Retinal pigment epithelial cell (primary cell): ENCODE measurements around the gene MRPL55.
A peak's percentile ranks its signal among the peaks of the same experiment; 100 is the strongest.

Source experiments
- DNase-seq: peaks from one replicate; pipeline ENCODE4 v3.0.0-alpha.2; 2010; ENCODE audit warnings: low read depth
- H3K4me3 ChIP-seq: 2 replicates; pipeline ENCODE4 v1.5.1; 2011; ENCODE audit warnings: mild to moderate bottlenecking, low read length, control low read depth, moderate library complexity
- CTCF ChIP-seq: conservative IDR thresholded peaks from 2 replicates; pipeline ENCODE4 v1.5.1; 2011; ENCODE audit warnings: low read depth, low read length, control low read depth, inconsistent platforms

MRPL55 gene

GRCh38 chr1:228076796-228077430 is 32.2 kb downstream of the MRPL55 start:
- no peak overlapping the region for H3K4me3 ChIP-seq
- TF ChIP-seq CTCF, result no peak
- no peak for DNase-seq

DNA sequence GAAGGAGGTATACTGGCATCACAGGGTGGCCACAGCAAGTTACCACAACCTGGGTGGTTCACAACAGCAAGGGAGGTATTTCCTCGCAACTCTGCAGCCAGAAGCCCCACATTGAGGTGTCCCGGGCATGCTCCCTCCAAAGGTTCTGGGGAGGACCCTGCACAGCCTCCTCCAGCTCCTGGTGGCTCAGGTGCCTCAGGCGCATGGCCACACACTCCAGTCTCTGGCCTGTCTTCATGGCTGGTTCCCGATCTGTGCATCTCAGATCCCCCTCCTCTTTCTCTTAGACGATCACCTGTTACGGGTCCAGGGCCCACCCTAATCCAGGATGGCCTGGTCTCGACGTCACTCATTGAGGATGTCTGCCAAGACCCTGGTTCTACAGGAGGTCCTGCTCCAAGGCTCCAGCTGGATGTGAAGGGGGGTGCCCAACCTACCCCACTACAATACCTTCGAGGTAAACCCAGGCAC is 33.3 kb downstream of the MRPL55 start:
- H3K4me3 ChIP-seq, result no peak overlapping the region
- no peak for TF ChIP-seq CTCF
- DNase-seq, result no peak

GRCh38 chr1:228074954-228075730 is 34.0 kb downstream of the MRPL55 start:
- no peak for TF ChIP-seq CTCF
- DNase-seq, result no peak

DNA sequence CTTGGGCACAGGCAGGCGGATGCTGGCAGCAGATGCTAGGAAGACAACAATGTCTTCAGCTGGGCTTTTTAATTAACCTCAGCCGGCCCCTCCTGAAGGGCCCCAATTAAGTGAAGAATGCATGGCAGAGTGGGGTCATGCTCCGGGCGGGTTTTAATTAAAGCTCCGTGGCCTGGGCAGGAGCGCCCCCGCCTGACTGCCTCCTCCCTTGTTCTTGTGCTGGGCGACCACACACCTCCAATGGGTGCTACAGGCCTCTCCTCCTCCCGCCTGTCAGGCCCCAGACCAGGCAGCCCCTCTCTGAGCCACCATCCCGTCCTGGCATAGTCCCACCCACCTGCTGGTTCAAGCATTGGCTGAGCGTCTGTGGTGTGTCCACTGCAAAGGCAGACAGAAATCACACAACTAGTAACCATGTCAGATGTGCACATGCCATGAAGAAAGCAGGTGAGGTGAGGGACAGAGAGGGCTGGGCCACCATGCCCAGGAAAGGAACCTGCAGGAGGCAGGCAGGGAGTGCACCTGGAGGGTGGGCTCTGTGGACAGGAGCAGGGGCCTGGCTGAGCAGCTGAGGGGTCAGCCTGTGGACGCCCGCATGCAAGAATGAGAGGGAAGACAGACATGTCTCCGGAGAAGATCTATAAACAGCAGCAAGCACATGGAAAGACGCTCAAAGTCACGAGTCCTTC is 35.1 kb downstream of the MRPL55 start:
- no peak for DNase-seq
- no peak overlapping the region for H3K4me3 ChIP-seq
- peak; percentile 26 for TF ChIP-seq CTCF

More at GRCh38 chr1:228074954-228075730, 34.0 kb downstream of the MRPL55 start:
- no peak overlapping the region for H3K4me3 ChIP-seq

GRCh38 chr1:228073061-228073856 is 35.8 kb downstream of the MRPL55 start:
- H3K4me3 ChIP-seq, result no peak overlapping the region
- no peak for DNase-seq
- no peak for TF ChIP-seq CTCF

GRCh38 chr1:228072658-228073043 is 36.4 kb downstream of the MRPL55 start:
- no peak overlapping the region for H3K4me3 ChIP-seq
- no peak for DNase-seq
- no peak for TF ChIP-seq CTCF
